ENCODE data around the gene CTCFL. TPM values are rescaled to one million over a fixed set of nuclear protein-coding genes. Genes with fewer than 3 reads are reported as not detected.

CTCFL gene
- total RNA-seq, 4 donors from 2014 or later, result not detected

GRCh38 chr20:57485770-57486169 lies 39.2 kb downstream of the CTCFL start:
- Histone ChIP-seq H3K4me3 (no peak overlapping the region), H3K27me3 (no peaks in the 10 kb centered on the region), H3K27ac (replicated peaks in 1 of 4) (no peak overlapping the region), H3K4me1 (peaks cover 6 to 21% (median 21%) of the 10 kb centered on the region in 4 donors), H3K36me3 (no peaks in the 10 kb centered on the region), H3K9me3 (no peaks in the 10 kb centered on the region)
- intact Hi-C loops (cut with DNase I), result no loop called here
- 91% methylated on average over 1 of the region's 1 CpG for WGBS
- no peak for TF ChIP-seq EP300 (IDR thresholded peaks at IDR 0.05)
- TF ChIP-seq POLR2A (IDR thresholded peaks at IDR 0.05; ENCODE audit: low read depth), result no peak
- TF ChIP-seq, protein P1, sequence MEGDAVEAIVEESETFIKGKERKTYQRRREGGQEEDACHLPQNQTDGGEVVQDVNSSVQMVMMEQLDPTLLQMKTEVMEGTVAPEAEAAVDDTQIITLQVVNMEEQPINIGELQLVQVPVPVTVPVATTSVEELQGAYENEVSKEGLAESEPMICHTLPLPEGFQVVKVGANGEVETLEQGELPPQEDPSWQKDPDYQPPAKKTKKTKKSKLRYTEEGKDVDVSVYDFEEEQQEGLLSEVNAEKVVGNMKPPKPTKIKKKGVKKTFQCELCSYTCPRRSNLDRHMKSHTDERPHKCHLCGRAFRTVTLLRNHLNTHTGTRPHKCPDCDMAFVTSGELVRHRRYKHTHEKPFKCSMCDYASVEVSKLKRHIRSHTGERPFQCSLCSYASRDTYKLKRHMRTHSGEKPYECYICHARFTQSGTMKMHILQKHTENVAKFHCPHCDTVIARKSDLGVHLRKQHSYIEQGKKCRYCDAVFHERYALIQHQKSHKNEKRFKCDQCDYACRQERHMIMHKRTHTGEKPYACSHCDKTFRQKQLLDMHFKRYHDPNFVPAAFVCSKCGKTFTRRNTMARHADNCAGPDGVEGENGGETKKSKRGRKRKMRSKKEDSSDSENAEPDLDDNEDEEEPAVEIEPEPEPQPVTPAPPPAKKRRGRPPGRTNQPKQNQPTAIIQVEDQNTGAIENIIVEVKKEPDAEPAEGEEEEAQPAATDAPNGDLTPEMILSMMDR (IDR thresholded peaks at IDR 0.05), result no peak
- no peak for TF ChIP-seq POLR2AphosphoS5 (IDR thresholded peaks at IDR 0.05)
- no peak for DNase-seq (ENCODE audit: extremely low spot score)

- intact Hi-C loops (cut with DNase I), result no loop called here
- no peak for TF ChIP-seq POLR2AphosphoS5 (IDR thresholded peaks at IDR 0.05)
- TF ChIP-seq EP300 (IDR thresholded peaks at IDR 0.05), result no peak
- no peak for TF ChIP-seq POLR2A (IDR thresholded peaks at IDR 0.05; ENCODE audit: low read depth)
- TF ChIP-seq, protein P1 (IDR thresholded peaks at IDR 0.05), result no peak
Observed at GRCh38 chr20:57484772-57485171, 40.2 kb downstream of the CTCFL start.

DNA sequence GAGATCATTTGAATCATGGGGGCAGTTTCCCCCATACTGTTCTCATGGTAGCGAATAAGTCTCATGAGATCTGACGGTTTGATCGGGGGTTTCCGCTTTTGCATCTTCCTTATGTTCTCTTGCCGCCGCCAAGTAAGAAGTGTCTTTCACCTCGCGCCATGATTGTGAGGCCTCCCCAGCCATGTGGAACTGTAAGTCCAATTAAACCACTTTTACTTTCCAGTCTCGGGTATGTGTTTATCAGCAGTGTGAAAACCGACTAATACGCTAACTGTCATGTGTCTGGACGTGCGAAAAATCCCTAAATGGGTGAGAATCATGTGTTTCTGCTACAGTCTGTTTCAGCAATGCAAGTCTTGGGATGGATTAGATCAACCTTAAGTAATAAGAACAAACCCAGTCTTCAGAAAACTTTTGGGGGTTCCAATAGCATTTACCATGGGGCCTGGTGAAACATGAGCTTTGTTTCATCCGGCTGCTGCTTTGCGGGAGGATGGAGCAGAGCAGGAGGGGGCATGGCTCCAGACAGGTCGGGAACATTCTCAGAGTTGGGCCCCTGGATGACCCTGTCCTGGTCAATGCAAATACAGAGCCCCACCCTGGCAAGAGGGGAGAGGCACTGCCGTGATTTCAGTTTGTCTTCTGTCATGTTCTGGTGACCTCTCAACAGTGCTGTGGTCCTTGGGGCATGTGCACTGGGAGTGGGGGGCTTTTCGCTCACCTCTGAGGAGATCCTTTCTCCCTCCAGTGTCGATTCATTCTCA lies 41.5 kb downstream of the CTCFL start:
- intact Hi-C loops (cut with DNase I), result no loop called here
- H3K4me3 ChIP-seq, result no peak overlapping the region
- 92% methylated on average over 19 of the region's 19 CpGs for WGBS

More at GRCh38 chr20:57484772-57485171, 40.2 kb downstream of the CTCFL start:
- Histone ChIP-seq H3K4me1 (peaks cover 12 to 31% (median 29%) of the 10 kb centered on the region in 4 donors), H3K4me3 (no peak overlapping the region), H3K36me3 (no peaks in the 10 kb centered on the region), H3K9me3 (no peaks in the 10 kb centered on the region), H3K27ac (replicated peaks in 1 of 4) (no peak overlapping the region), H3K27me3 (no peaks in the 10 kb centered on the region)
- WGBS, result 89% methylated on average over 8 of the region's 8 CpGs
- DNase-seq (ENCODE audit: extremely low spot score), result no peak

GRCh38 chr20:57482796-57483195 lies 42.1 kb downstream of the CTCFL start:
- WGBS, result 93% methylated on average over 6 of the region's 6 CpGs
- no peak for DNase-seq (ENCODE audit: extremely low spot score)
- Histone ChIP-seq H3K27me3 (no peaks in the 10 kb centered on the region), H3K36me3 (no peaks in the 10 kb centered on the region), H3K27ac (replicated peaks in 1 of 4) (peak overlapping the region in 3 of 4 donors; percentile 19 to 82 (median 80)), H3K4me1 (peaks cover 12 to 37% (median 29%) of the 10 kb centered on the region in 4 donors), H3K4me3 (no peak overlapping the region), H3K9me3 (no peaks in the 10 kb centered on the region)
- intact Hi-C loops (cut with DNase I), result no loop called here
- no peak for TF ChIP-seq POLR2AphosphoS5 (IDR thresholded peaks at IDR 0.05)
- TF ChIP-seq, protein P1 (IDR thresholded peaks at IDR 0.05), result no peak
- no peak for TF ChIP-seq POLR2A (IDR thresholded peaks at IDR 0.05; ENCODE audit: low read depth)
- no peak for TF ChIP-seq EP300 (IDR thresholded peaks at IDR 0.05)

More for the DNA sequence above, 41.5 kb downstream of the CTCFL start:
- H3K4me1 ChIP-seq, result peaks cover 12 to 32% (median 29%) of the 10 kb centered on the region in 4 donors
- TF ChIP-seq POLR2A (IDR thresholded peaks at IDR 0.05; ENCODE audit: low read depth) (no peak), POLR2AphosphoS5 (IDR thresholded peaks at IDR 0.05) (no peak), EP300 (IDR thresholded peaks at IDR 0.05) (no peak)
- TF ChIP-seq, protein P1 (IDR thresholded peaks at IDR 0.05), result no peak
- H3K9me3 ChIP-seq, result no peaks in the 10 kb centered on the region
- no peak for DNase-seq (ENCODE audit: extremely low spot score)
- no peaks in the 10 kb centered on the region for H3K36me3 ChIP-seq
- H3K27me3 ChIP-seq, result no peaks in the 10 kb centered on the region
- no peak overlapping the region for H3K27ac ChIP-seq (replicated peaks in 1 of 4)

All from esophagus muscularis mucosa (tissue), 4 donors.